GM19239 (cell line): ENCODE results near the gene UTS2R.

Experiments used
- DNase-seq: peaks from one replicate; pipeline ENCODE4 v3.0.0; 2011; ENCODE audit warnings: low spot score; ENCODE audit not compliant: insufficient read length
- FAIRE-seq: peaks from 2 replicates; lab custom pipeline; 2011; peaks lifted over from hg19 to GRCh38; lab: Jason Lieb, UNC

The UTS2R gene

GRCh38 chr17:82371333-82372248, at the start of gene UTS2R:
Gene UTS2R, plus strand, starts transcription at chr17:82371765. Its CDS starts 2,560 bp downstream, at chr17:82374325.
- FAIRE-seq = no peak
- no peak for DNase-seq

GRCh38 chr17:82321947-82322466, 49.6 kb upstream of the UTS2R start:
- DNase-seq (no peak), FAIRE-seq (no peak)

DNA sequence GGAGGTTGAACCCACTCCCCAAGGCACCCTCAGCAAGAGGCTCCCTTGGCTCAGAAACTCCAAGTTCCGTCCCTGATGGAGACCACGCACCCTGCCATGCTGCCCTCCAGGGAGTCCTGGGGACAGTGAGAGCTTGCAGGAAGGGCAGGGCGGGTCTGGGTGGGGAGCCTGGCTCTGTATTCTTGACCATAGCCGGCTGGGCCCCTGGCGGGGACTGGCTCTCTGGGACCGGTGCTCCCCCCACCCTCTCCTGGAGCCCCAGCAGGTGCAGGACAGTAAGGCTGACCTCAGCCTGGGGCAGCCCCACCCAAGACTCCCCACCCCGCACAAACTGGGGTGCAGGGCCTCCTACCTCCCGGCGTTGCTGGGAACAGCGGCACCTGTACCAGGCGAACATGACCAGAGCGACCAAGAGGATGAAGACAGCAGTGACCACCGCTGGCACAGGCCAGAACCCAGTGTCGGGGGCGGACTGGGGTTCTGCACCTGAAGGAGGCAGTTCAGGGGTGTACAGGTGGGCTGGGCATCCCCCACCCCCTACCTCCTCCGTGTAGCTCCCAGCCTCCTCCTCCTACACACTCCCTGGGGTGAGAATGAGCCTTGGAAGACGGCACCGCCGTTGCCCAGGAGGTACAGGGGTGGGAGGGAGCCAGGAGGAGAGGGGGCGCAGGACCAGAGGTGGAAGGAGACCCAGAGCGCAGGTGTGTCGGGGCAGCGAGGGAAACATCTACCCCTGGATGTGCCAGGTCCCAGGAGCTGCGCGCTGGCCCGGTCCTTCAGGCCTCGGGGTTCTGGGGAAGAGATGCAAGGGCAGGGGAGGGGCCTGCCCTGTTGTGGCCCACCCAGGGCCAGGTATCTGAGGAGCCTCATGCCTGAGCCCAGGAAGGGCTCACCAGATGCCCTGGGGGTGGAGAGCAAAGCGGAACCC, 48.8 kb upstream of the UTS2R start:
- FAIRE-seq (no peak), DNase-seq (no peak)

GRCh38 chr17:82323514-82324234, 47.9 kb upstream of the UTS2R start:
- FAIRE-seq (no peak), DNase-seq (no peak)

- no peak for DNase-seq
- FAIRE-seq = no peak
Measured at GRCh38 chr17:82324566-82325285, 46.8 kb upstream of the UTS2R start.

DNA sequence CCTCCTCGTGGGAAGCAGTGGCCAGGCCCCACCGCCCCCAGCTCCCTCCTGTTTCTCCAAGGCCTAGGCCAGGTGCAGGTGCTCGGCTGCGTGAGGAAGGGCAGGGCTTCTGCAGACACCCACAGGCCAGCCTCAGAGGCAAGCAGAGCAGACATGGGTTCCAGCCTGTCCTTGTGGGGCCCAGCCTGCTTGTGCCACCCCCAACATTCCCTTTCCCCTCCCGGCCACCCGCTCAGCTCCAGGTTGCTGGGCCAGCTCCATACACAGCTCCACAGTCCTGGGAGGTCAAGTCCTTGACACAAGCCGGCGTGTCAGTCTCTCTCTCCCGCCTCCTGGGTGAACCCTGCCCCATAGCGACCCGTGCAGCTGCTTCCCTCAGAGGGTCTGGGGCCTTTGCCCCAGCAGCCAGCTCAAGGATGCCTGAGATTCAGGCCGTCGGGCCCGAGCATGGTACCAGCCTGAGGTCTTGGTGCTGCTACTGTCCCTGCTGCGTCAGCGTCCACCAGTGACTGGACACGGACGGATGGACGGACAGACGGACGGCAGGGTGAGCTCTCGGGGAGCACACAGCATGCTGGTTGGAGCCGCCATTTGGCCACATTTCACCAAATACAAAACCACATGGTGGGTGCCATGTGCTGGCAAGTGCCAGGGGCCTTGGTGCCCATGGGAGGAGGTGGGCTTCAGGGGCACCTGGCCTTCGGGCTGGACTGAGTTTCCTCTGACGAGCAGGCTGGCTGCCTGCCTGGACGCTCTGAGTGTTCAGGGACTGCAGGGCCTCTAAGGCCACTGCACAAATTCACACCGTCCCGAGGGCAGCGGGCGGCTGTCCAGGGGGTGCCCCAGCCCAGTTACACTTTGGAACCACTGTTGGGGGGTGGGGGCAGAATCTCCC, 46.0 kb upstream of the UTS2R start:
- DNase-seq = no peak
- FAIRE-seq = no peak

GRCh38 chr17:82327289-82327688, 44.3 kb upstream of the UTS2R start:
- DNase-seq (no peak), FAIRE-seq (no peak)

- FAIRE-seq (no peak), DNase-seq (no peak)
Measured at GRCh38 chr17:82327757-82328140, 43.8 kb upstream of the UTS2R start.

GRCh38 chr17:82328141-82328993, 43.2 kb upstream of the UTS2R start:
- no peak for FAIRE-seq
- DNase-seq = no peak

DNA sequence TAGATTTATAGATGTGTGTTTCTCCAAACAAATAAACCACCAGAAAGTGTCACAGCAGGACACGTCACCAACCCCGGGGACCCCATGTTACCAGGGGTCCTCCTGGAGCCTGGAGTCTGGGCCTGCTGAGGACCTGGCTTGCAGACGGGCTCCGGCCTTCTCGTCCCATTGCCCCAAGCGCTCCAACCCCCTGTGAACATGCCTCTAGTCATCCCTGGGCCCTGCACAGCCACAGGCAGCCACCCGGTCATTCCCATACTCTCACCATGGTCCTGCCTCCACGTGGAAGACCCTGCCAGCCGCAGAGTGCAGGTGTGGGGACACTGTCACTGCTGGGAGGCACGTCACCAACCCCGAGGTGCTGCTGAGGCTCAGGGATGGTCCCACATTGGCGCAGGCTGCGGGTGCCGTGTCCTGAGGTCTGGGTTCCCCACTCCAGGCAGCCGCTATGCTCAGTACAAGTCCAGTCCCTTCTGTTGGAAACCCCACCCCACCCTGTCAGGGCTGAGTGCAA, 42.5 kb upstream of the UTS2R start:
- no peak for FAIRE-seq
- no peak for DNase-seq

GRCh38 chr17:82329683-82330321, 41.8 kb upstream of the UTS2R start:
- FAIRE-seq (no peak), DNase-seq (no peak)

- FAIRE-seq = no peak
- no peak for DNase-seq
Measured at GRCh38 chr17:82330322-82331239, 41.0 kb upstream of the UTS2R start.

DNA sequence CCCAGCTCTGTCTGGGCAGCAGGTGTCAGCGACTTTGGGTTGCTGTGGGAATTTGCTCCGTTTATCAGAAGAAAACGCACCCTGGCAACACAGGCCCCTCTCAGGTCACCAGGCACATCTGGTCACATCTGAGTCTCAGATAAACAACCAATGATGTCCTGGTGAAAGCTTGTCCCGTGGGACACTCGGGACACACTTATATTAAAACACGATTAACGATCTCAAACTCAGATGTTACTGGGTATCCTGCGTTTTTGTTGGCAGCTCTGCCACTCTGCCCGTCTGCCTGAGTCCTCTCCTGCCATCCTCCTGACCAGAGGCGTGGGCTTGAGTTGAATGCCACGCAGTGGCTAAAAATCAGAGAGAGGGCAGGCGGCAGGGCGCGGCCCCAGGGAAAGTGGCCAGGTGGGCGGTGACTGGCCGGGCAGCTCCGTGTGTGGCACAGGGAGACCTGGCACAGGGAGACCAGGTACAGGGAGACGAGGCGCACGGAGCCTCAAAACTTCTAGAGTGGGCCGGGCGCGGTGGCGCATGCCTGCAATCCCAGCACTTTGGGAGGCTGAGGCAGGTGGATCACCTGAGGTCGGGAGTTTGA, 40.1 kb upstream of the UTS2R start:
- no peak for FAIRE-seq
- DNase-seq = no peak

DNA sequence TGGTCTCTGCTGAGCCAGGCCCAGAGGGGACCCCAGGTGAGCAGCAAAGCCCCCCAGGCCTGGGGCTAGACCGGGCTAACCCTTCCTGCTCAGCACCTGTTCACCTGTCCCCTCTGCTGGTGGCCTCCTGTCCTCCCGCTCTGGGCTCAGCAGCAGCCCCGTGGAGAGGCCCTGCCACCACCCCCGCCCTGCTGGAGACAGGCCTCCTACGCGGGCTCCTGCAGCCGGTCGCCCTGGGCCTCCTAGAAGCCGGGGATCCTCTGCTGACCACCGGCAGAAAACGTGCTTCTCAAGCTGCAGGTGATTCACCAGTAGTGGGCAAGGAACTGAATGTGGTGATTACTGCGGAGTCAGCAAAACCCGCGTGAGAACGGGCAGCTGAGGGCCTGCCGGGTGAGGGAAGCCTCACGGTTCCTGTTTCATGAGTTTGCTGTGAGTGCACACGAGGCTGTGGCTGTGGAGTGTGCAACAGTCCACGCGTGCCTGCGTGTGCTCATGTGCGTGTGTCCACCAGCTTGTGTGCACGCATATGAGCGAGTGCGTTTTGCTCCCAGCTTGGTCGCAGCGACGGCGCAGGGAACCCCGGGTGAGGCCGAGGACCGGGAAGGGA, 38.8 kb upstream of the UTS2R start:
- FAIRE-seq (no peak), DNase-seq (no peak)
